T1000 (cell line): ENCODE data around the gene FOLR1.
A peak's percentile ranks its signal among the peaks of the same experiment; 100 is the strongest.
"Not testable (repeated sequence)": the region's sequence is repeated elsewhere in the genome, so short reads cannot be mapped to it uniquely, and the experiment has no call there.

Experiments used
- DNase-seq: peaks from one replicate; lab custom pipeline; 2025; ENCODE audit warnings: mixed read lengths; lab: John Stamatoyannopoulos, UW

FOLR1 gene

DNA sequence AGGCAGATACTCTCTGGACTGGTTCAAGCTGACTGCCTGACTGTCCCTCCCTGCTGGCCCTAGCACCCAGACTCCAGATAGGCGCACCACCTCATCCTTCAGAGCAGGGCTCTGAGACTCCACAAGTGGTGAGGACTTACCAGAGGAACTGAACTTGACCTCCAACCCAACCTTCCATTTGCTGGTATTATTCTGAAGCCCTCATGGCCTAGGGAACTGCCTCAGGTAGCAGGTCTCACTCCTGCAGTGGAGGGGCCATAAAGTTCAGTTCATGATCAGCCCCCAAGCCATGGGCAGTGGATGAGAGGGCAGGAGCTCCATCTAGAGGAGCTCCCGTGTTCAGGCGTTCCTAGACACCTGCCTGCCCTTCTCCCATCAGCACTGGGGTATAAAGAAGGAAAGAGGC lies 10.4 kb upstream of the FOLR1 start:
- DNase-seq, result not testable (repeated sequence)

DNA sequence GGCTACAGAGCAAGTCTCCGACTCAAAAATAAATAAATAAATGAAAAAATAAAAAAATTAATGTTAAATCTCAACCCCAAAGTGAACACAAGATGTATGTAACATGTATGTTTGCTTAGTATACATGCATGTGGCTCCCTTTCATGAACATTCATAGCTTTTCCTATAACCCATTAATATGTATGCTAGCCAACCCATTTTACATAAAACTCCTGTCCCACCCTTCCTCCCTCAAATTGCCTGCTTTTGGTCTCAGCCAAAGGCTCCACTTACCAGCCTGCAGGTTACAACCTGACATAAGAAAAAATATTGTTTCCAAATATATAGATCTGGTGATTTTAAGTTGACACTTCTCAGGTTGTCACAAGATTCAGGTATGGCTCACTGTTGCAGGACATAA lies 3.7 kb upstream of the FOLR1 start:
- no peak for DNase-seq

DNA sequence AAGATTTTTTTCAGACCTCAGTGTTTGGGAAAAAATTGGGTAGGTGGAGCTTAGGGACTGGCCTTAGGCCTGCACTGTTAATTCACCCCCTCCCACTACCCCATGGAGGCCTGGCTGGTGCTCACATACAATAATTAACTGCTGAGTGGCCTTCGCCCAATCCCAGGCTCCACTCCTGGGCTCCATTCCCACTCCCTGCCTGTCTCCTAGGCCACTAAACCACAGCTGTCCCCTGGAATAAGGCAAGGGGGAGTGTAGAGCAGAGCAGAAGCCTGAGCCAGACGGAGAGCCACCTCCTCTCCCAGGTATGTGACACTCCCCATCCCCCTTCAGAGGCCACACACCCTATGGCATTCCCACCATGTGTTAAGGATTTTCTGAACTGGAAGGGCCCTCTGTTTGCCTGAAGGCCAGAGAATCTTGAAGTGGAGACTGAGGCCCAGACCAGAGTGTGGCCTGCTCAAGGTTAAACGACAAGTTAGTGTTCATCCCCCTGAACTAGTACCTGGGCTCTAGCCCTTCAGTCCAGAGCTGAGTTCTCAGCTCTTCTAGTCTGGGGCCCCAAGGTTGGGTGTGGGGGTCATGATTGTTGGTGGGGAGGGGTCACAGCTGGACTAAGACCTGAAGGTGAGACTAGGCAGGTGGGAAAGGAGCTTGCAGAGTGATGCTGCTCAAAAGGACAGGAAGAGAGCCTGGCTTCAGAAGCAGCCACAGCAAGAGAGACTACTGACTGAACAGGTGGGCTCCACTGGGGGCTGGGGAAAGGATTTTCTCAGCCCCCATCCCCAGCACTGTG lies 2.3 kb upstream of the FOLR1 start:
- DNase-seq, result no peak

DNA sequence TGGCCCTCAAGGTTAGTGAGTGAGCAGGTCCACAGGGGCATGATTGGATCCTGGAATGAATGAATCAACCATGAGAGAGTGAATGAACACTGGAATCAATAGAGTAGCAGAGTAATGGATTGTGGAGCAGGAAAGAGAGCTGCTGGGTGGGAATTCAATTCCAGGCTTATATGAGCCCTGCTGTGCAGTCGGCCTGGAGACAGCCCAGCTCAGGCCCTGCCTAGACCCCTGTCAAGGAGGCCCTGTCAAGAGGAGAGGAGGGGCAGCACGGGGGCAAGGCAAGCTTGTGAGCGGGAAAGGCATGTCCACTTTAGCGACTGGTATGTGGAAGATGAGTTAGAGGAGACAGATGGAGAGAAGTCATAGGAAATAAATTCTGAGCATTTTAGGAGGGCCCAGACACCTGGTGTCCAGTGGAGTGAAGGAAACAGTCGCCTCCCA lies 1.3 kb upstream of the FOLR1 start:
- DNase-seq, result no peak

DNA sequence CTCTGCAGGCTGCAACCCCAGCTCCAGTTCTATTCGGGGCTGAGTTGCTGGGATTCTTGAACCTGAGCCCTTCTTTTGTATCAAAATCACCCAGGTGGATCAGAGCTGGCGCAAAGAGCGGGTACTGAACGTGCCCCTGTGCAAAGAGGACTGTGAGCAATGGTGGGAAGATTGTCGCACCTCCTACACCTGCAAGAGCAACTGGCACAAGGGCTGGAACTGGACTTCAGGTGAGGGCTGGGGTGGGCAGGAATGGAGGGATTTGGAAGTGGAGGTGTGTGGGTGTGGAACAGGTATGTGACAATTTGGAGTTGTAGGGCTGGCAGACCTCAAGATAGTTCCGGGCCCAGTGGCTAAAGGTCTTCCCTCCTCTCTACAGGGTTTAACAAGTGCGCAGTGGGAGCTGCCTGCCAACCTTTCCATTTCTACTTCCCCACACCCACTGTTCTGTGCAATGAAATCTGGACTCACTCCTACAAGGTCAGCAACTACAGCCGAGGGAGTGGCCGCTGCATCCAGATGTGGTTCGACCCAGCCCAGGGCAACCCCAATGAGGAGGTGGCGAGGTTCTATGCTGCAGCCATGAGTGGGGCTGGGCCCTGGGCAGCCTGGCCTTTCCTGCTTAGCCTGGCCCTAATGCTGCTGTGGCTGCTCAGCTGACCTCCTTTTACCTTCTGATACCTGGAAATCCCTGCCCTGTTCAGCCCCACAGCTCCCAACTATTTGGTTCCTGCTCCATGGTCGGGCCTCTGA lies 3.8 kb downstream of the FOLR1 start:
- DNase-seq, result no peak

DNA sequence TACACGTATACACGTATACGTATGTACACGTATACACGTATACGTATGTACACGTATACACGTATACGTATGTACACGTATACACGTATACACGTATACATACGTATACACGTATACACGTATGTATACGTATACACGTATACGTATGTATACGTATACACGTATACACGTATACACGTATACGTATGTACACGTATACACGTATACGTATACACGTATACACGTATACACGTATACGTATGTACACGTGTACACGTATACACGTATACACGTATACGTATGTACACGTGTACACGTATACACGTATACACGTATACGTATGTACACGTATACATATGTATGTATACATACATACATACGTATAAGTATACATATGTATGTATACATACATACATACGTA lies 9.5 kb downstream of the FOLR1 start:
- DNase-seq, result not testable (repeated sequence)

DNA sequence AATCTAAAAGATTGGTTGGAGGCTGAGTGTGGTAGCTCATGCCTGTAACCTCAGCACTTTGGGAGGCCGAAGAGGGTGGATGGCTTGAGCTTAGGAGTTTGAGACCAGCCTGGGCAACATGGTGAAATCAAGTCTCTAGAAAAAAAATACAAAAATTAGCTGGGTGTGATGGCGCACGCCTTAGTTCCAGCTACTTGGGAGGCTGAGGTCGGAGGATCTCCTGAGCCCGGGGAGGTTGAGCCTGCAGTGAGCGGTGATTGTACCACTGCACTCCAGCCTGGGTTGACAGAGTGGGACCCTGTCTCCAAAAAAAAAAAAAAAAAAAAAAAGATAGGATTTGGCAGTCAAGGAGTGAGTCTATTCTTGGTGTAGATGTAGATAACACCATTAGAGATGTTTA lies 10.6 kb downstream of the FOLR1 start:
- DNase-seq, result no peak

DNA sequence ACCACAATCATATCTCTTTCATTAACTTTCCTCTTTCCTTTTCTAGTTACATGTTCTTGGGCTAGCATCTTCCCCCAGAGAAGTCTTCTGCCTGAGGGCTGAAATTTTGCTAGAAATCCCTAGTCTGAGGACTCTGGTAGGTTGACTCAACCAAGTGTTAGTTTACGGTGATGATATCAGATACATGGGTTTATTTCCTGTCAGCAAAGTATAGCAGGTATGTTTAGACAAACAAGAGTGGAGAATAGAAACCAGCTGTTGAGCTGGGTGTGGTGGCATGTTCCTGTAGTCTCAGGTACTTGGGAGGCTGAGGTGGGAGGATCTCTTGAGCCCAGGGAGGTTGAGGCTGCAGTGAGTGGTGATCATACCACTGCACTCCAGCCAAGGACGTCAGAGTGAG lies 11.2 kb downstream of the FOLR1 start:
- no peak for DNase-seq

DNA sequence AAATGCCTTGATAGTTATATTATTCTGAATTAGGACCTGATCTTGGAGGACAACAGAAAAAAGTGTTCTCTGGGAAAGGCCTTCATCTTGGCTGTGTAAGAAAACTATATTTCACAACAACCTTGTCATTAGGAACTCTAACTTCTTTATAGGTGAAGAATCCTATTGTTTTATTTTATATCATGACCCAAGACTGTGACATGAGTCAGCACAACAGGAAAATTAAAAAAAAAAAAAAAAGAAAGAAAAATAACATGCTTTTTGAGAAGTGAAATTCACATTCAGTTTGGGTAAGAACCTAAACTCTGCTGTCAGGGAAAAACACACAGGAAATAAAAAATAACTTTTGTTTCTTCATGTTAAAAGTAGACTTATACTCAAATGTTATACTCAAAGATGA lies 12.9 kb downstream of the FOLR1 start:
- no peak for DNase-seq

DNA sequence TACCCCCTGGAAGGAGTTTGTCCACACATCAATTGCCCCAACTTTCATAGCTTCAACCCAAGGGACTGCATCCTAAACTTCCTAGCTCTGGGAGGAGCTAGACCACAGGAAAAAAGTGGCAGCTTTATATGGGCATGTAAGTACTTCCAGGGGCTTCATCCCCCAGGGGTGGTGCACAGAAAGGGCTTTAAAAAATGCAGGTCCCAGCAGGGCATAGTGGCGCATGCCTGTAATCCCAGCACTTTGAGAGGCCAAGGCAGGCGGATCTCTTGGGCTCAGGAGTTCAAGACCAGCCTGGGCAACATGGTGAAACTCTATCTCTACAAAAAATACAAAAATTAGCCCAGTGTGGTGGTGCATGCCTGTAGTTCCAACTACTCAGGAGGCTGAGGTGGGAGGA lies 14.9 kb downstream of the FOLR1 start:
- DNase-seq, result not testable (repeated sequence)

DNA sequence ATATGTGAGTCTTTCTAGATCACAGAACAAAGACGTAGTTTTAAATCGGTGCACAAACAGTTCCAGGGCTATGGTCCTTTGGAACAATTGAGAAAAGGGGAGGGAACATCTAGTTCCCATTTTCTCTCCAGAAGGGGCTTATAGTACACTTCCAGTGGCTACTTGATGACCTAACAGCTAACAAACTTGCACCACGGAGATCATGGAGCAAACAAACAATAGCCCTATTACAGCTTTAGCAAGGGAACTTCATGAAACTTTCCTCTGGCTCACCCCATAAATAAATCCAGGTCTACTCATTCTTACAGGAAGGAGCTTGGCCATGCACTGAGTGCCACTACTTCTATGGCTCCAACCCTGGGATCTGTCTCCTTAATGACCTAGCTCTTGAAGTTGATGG lies 16.3 kb downstream of the FOLR1 start:
- DNase-seq, result no peak

DNA sequence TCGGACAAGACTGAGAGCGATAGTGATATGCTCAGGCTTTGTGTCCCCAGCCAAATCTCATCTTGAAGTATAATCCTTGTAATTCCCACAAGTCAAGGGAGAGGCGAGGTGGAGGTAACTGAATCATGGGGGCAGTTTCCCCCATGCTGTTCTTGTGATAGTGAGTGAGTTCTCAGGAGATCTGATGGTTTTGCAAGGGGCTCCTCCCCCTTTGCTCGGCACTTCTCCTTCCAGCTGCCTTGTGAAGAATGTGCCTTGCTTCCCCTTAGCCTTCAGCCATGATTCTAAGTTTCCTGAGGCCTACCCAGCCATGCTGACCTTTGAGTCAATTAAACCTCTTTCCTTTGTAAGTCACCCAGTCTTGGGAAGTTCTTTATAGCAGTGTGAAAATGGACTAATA lies 17.2 kb downstream of the FOLR1 start:
- no peak for DNase-seq

DNA sequence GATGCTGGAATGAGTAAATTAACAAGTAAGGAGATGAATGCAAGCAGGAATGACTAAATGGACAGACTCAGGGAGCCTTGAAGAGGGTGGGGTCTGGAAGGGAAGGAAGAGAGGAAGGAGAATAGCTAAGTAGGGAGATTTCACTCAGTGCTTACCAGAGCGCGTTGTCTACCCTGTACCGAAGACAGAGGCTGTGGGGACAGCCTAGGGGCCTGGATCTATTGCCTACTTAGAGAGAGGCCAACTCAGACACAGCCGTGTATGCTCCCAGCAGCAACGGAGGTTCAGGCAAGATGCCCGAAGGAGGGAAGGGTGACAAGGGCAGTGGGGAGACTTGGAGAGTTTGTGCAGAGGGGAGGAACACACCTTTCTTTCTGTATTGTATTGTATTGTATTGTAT lies 24.7 kb downstream of the FOLR1 start, which contains the start of gene FOLR2:
Gene FOLR2 (plus strand): TSS at position 157 of the 400 bp plus-strand sequence. CDS start 1,791 bp downstream, outside the sequence.
- DNase-seq, result no peak

DNA sequence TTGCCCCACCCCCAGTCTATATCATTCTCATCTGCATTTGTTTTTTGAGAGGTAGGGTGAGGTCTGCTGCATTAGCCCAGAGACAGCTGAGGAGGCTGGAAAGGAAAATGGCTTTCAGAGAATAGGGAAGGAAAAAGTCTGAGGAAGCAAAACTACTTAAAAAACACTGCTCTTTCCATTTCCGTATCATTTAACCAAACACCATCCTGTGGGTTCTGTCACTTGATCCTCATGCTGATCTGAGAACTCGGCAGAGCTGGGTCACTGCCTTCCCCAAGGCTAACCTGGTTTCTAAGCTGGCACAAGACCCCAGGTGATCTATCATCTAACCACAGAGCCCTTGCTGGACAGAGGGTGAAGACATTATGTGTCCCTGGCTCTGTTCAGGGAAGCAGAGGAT lies 25.9 kb downstream of the FOLR1 start:
- DNase-seq, result no peak

DNA sequence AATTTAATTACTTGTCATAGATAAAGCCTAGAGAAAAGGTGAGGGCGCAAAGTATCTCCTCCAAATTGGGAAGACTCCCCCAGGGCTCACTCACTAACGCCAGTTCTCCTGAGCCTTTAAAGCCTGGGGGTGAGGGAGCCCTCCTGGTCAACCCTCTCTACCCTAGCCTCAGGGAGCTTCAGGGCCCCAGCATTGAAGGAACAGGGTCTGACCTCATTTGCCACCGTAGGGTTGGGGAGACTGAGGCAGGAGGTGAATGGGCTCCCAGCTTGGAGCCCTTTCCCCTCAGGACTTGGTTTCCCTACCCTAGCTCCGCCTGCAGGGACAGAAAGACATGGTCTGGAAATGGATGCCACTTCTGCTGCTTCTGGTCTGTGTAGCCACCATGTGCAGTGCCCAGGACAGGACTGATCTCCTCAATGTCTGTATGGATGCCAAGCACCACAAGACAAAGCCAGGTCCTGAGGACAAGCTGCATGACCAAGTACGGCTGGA lies 26.4 kb downstream of the FOLR1 start:
- no peak for DNase-seq

DNA sequence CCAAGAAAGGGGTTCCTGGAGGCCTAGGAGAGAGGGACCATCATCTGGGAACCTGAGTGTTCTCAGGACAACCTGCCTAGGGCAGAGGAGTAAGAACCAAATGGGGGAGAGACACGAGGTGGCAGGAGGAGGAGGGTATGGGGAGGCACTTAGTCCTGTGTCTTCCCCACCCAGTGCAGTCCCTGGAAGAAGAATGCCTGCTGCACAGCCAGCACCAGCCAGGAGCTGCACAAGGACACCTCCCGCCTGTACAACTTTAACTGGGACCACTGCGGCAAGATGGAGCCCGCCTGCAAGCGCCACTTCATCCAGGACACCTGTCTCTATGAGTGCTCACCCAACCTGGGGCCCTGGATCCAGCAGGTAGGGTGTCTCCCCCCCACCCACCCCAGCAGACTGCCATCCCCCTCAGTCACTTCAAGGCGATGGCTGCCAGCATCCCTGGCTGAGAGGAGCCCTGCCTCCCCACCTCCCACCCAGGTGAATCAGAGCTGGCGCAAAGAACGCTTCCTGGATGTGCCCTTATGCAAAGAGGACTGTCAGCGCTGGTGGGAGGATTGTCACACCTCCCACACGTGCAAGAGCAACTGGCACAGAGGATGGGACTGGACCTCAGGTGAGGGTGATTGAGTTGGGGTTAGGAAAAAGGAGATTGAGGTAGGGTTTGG lies 28.9 kb downstream of the FOLR1 start:
- DNase-seq, result no peak

DNA sequence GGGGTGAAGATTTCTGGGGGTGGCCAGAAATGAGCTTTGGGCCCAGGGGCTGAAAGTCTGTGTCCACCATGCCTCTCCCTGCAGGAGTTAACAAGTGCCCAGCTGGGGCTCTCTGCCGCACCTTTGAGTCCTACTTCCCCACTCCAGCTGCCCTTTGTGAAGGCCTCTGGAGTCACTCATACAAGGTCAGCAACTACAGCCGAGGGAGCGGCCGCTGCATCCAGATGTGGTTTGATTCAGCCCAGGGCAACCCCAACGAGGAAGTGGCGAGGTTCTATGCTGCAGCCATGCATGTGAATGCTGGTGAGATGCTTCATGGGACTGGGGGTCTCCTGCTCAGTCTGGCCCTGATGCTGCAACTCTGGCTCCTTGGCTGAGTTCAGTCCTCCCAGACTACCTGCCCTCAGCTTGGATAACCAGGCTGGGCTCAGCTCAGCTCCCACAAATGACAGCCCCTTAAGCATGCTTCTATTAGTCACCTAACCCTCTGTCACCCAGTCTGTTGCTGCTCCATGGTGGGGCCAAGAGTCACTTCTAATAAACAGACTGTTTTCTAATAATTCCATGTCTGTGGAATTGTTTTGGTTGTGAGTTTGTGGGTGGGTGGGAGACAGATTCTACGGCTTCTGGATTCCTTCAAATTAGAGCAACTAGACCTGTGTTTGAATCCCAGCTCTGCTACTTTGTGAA lies 29.6 kb downstream of the FOLR1 start:
- no peak for DNase-seq

DNA sequence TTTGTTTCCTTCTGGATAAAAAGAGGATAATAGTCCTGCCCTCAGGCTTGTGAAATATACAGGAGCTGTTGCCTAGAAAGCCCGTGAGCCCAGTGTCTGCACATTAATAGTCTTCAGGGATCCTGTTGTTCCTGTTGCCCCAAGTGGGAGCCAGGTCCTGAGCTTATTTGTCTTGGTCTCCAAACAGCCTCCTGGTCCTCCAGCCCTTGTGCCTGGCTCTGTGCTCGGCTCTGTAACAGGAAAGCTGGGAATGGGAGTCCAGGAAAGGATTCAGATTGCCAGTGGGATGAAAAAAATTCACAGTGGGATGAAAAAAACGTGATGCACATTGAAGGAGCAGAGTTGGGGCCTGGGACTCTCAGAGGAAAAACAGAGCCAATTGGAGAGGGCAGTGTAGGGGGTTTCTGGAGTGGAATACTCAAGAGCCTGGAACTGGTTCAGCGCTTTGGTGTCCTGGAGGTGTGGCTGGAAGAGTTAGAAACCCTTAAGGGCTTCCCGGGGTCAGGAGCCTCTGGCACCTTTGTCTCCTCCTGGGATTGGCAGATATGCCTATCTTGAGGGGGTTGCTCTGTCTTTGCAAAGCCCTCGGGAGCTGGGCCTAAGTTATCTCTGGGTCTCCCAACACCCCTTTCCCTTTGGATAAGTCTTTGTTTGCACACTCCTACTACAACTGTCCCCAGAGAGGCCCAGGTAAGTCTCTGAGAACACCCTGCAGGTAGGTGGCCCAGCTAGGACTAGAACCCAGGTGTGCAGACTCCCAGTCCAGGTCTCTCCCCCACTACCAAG lies 30.4 kb downstream of the FOLR1 start:
- DNase-seq, result no peak

DNA sequence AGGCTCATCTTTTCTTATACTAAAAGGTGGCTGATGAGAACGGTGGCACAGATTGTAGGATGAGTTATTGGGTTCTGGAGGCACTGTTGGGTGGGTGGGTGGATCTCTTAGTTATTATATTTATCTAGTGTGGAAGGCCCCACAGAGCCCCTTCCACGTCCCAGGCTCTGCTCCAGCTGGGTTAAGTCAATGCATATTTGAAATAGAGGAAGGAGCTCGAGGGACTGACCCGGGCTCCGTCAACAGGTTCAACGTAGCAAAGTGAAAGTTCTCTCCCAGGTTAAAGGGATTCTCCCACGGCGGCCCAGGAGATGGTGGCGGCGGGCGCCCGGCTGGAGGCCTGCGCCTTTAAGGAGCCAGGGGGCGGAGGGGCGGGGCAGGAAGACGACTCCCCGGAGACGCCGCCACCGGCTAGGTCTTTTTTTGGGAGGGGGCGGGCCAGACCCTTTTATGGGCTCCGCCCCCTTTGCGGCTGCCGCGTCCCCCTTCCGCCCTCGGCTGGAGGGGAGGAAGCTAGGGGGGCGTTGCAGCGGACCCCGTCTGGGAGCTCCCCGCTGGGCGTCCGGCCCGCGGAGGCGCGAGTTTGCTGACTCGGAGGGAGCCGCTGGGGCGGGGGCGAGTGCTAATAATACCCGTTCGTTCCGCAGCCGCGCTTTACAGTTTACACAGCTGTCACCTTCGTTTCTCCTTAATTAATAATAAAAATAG lies 31.1 kb downstream of the FOLR1 start:
- peak; percentile 85 for DNase-seq
